ENCODE results near the gene BST1. TPM values are rescaled to one million over a fixed set of nuclear protein-coding genes. Genes with fewer than 3 reads are reported as not detected.

Gene BST1
- total RNA-seq, 4 donors from 2014 or later = 0.26 to 2.1 (median 0.95) TPM

DNA sequence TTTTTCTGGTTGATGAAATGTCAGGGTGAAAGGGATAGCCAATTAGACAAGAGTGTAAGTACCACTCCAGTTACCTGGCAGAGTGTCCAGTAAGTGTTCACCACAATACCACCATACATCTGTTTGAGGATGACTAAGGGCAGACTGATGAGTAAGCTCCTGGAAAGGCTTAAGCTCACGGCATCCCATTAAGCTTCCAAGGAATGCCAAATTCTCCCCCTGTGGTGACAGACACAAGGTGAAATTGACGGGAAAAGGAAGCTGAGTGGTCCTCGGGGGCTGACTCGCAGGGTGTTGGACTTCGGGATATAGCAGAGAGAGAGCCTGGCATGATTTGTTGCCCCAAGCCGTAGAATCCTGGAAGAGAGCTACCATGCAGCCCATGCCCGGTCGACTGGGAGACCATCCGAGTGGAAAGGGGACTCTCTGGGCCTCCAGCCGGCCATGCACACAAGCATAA is 7.6 kb upstream of the BST1 start:
- H3K27me3 ChIP-seq = no peaks in the 10 kb centered on the region
- TF ChIP-seq, protein P1, sequence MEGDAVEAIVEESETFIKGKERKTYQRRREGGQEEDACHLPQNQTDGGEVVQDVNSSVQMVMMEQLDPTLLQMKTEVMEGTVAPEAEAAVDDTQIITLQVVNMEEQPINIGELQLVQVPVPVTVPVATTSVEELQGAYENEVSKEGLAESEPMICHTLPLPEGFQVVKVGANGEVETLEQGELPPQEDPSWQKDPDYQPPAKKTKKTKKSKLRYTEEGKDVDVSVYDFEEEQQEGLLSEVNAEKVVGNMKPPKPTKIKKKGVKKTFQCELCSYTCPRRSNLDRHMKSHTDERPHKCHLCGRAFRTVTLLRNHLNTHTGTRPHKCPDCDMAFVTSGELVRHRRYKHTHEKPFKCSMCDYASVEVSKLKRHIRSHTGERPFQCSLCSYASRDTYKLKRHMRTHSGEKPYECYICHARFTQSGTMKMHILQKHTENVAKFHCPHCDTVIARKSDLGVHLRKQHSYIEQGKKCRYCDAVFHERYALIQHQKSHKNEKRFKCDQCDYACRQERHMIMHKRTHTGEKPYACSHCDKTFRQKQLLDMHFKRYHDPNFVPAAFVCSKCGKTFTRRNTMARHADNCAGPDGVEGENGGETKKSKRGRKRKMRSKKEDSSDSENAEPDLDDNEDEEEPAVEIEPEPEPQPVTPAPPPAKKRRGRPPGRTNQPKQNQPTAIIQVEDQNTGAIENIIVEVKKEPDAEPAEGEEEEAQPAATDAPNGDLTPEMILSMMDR (IDR thresholded peaks at IDR 0.05 in 4 of 5, conservative IDR thresholded peaks at IDR 0.05 in 1 of 5) = no peak
- TF ChIP-seq POLR2A (IDR thresholded peaks at IDR 0.05) = no peak
- ATAC-seq (no peak), DNase-seq (no peak)
- no peak overlapping the region for H3K4me3 ChIP-seq
- intact Hi-C loops (cut with DNase I; ENCODE audit: low total_unique reads) = no loop called here
- no peaks in the 10 kb centered on the region for H3K36me3 ChIP-seq
- in situ Hi-C loops (cut with MboI; ENCODE audit: low sequenced_read_pairs in 4 of 4) = no loop called here
- no peaks in the 10 kb centered on the region for H3K9me3 ChIP-seq
- no peak overlapping the region for H3K27ac ChIP-seq
- no peaks in the 10 kb centered on the region for H3K4me1 ChIP-seq

DNA sequence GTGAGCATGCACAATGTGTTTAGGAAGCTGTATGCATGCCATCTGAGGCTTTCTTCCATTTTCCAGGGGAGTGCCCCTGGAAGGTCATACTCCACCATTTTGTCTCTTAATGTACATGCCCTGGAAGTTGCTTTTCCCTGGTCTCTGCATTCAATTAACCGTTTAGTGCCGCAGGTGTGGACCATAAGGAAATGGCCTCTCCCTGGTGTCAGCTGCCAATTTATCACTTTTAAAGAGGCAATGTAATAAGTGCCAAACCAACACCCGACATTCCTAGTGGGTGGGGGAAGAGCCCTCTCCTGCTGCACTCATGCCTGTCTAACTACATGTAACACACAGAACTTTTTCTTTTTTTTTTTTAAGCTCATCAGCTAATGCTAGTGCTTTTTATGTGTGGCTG is 7.1 kb upstream of the BST1 start:
- H3K27ac ChIP-seq = no peak overlapping the region
- ATAC-seq = no peak
- no peaks in the 10 kb centered on the region for H3K4me1 ChIP-seq
- H3K36me3 ChIP-seq = no peaks in the 10 kb centered on the region
- no peak overlapping the region for H3K4me3 ChIP-seq
- H3K9me3 ChIP-seq = no peaks in the 10 kb centered on the region
- H3K27me3 ChIP-seq = no peaks in the 10 kb centered on the region
- in situ Hi-C loops (cut with MboI; ENCODE audit: low sequenced_read_pairs in 4 of 4) = no loop called here
- intact Hi-C loops (cut with DNase I; ENCODE audit: low total_unique reads) = no loop called here
- DNase-seq = no peak
- TF ChIP-seq, protein P1 (IDR thresholded peaks at IDR 0.05 in 4 of 5, conservative IDR thresholded peaks at IDR 0.05 in 1 of 5) = no peak
- no peak for TF ChIP-seq POLR2A (IDR thresholded peaks at IDR 0.05)

DNA sequence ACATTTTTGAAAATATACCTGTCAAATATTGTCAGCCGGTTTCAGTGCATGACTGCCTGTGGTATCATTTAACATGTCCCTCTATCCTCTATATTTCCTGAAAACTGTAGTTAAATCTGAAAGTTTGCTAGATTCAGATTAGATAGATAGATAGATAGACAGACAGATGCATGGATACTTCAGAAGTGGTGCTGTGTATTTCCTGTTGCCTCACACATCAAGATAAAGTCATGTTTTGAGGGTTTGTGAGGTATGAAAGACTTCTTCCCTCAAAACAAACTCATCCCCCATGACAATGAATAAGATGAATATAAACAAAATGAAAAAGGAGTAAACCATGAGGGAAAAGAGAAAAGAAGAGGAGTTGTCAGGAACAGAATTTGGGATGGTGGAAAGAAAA is 6.0 kb upstream of the BST1 start:
- H3K4me3 ChIP-seq = no peak overlapping the region
- no peak for ATAC-seq
- TF ChIP-seq, protein P1 (IDR thresholded peaks at IDR 0.05 in 4 of 5, conservative IDR thresholded peaks at IDR 0.05 in 1 of 5) = no peak
- no peak for TF ChIP-seq POLR2A (IDR thresholded peaks at IDR 0.05)
- DNase-seq = no peak
- in situ Hi-C loops (cut with MboI; ENCODE audit: low sequenced_read_pairs in 4 of 4) = no loop called here
- no peaks in the 10 kb centered on the region for H3K4me1 ChIP-seq
- no peak overlapping the region for H3K27ac ChIP-seq
- no peaks in the 10 kb centered on the region for H3K9me3 ChIP-seq
- H3K36me3 ChIP-seq = no peaks in the 10 kb centered on the region
- intact Hi-C loops (cut with DNase I; ENCODE audit: low total_unique reads) = no loop called here
- peaks cover 0 to 3% (median 0%) of the 10 kb centered on the region in 3 donors for H3K27me3 ChIP-seq

- ATAC-seq (no peak), DNase-seq (no peak)
- H3K4me1 ChIP-seq = peaks cover 3 to 7% of the 10 kb centered on the region in 2 donors
- TF ChIP-seq, protein P1 (IDR thresholded peaks at IDR 0.05 in 4 of 5, conservative IDR thresholded peaks at IDR 0.05 in 1 of 5) = no peak
- TF ChIP-seq POLR2A (IDR thresholded peaks at IDR 0.05) = no peak
- peak overlapping the region in 3 of 4 donors; percentile 22 to 54 (median 28) for H3K27ac ChIP-seq
- H3K27me3 ChIP-seq = peaks cover 0 to 16% (median 6%) of the 10 kb centered on the region in 3 donors
- peak overlapping the region; percentile 47 to 62 (median 50) for H3K4me3 ChIP-seq
- H3K9me3 ChIP-seq = no peaks in the 10 kb centered on the region
- intact Hi-C loops (cut with DNase I; ENCODE audit: low total_unique reads) (no loop called here), in situ Hi-C loops (cut with MboI; ENCODE audit: low sequenced_read_pairs in 4 of 4) (no loop called here)
- no peaks in the 10 kb centered on the region for H3K36me3 ChIP-seq
Observed at GRCh38 chr4:15703439-15703838, 574 bp downstream of the BST1 start.

GRCh38 chr4:15704129-15704528 is 1.3 kb downstream of the BST1 start:
- in situ Hi-C loops (cut with MboI; ENCODE audit: low sequenced_read_pairs in 4 of 4) = no loop called here
- no peak for DNase-seq
- Histone ChIP-seq H3K9me3 (no peaks in the 10 kb centered on the region), H3K4me3 (no peak overlapping the region), H3K4me1 (peaks cover 3 to 7% of the 10 kb centered on the region in 2 donors), H3K27ac (no peak overlapping the region), H3K36me3 (no peaks in the 10 kb centered on the region), H3K27me3 (peaks cover 0 to 16% (median 6%) of the 10 kb centered on the region in 3 donors)
- ATAC-seq = no peak
- intact Hi-C loops (cut with DNase I; ENCODE audit: low total_unique reads) = no loop called here
- TF ChIP-seq, protein P1 (IDR thresholded peaks at IDR 0.05 in 4 of 5, conservative IDR thresholded peaks at IDR 0.05 in 1 of 5) = no peak
- TF ChIP-seq POLR2A (IDR thresholded peaks at IDR 0.05) = no peak
